AG08395 (cell line): Measurements from ENCODE around the gene MISP3.

Source experiments
- DNase-seq: peaks from one replicate; pipeline ENCODE4 v3.0.0; 2012; ENCODE audit warnings: mixed read lengths, low spot score

The MISP3 gene

GRCh38 chr19:14053500-14053899 is 19.1 kb upstream of the MISP3 start:
- no peak for DNase-seq

GRCh38 chr19:14054099-14054498 is 18.5 kb upstream of the MISP3 start:
- no peak for DNase-seq

- DNase-seq, result no peak
Measured at GRCh38 chr19:14054721-14055120, 17.9 kb upstream of the MISP3 start.

GRCh38 chr19:14055396-14055795 is 17.2 kb upstream of the MISP3 start:
- no peak for DNase-seq

- DNase-seq, result no peak
Measured at GRCh38 chr19:14056069-14056666, 16.4 kb upstream of the MISP3 start.

GRCh38 chr19:14056741-14057356 is 15.7 kb upstream of the MISP3 start:
- DNase-seq, result no peak

GRCh38 chr19:14058182-14059092 is 14.1 kb upstream of the MISP3 start:
- DNase-seq, result no peak

GRCh38 chr19:14059093-14059480 is 13.5 kb upstream of the MISP3 start:
- DNase-seq, result no peak

- DNase-seq, result no peak
Measured at GRCh38 chr19:14059652-14060155, 12.9 kb upstream of the MISP3 start.

GRCh38 chr19:14061081-14061749 is 11.4 kb upstream of the MISP3 start:
- no peak for DNase-seq

- DNase-seq, result no peak
Measured at GRCh38 chr19:14061751-14062557, 10.6 kb upstream of the MISP3 start, which contains the start of gene PALM3. TSS of gene PALM3 (minus strand) at chr19:14062076. CDS start at chr19:14061980, 96 bp downstream.

- DNase-seq, result no peak
Measured at GRCh38 chr19:14062558-14062855, 10.1 kb upstream of the MISP3 start.

GRCh38 chr19:14063105-14063504 is 9.5 kb upstream of the MISP3 start:
- no peak for DNase-seq

- DNase-seq, result no peak
Measured at GRCh38 chr19:14066134-14066533, 6.5 kb upstream of the MISP3 start.

- DNase-seq, result no peak
Measured at GRCh38 chr19:14070268-14071050, 2.1 kb upstream of the MISP3 start.

GRCh38 chr19:14073261-14073924 is 807 bp downstream of the MISP3 start:
- DNase-seq, result peak; percentile 77

GRCh38 chr19:14073925-14074838 is 1.6 kb downstream of the MISP3 start:
- DNase-seq, result no peak

GRCh38 chr19:14078411-14078810 is 5.8 kb downstream of the MISP3 start:
- DNase-seq, result no peak
